ENCODE measurements around the gene SOD1. TPM values are rescaled to one million over a fixed set of nuclear protein-coding genes. Genes with fewer than 3 reads are reported as not detected.

The SOD1 gene
- total RNA-seq: 163 and 259 TPM in 2 replicates

GRCh38 chr21:31659536-31660258, at the start of gene SOD1:
SOD1 (plus strand) TSS chr21:31659693; CDS start chr21:31659770, 77 bp downstream.

Small RNA genes within 50 kb of the gene (small RNA-seq; reads per million reads assigned to genes)
- gene RF01241: 0.11 reads per million

Other genes starting within 250 kb of the SOD1 start
- 10.3 and 12.5 TPM in 2 replicates for gene SCAF4, start 72.4 kb downstream of the SOD1 start, total RNA-seq
- gene HUNK, start 213.3 kb downstream of the SOD1 start, total RNA-seq: under 0.01 and 0.37 TPM in 2 replicates

All from subcutaneous preadipocyte (primary cell).